HFFc6 (cell line): Measurements from ENCODE around the gene CDC27. TPM values are rescaled to one million over a fixed set of nuclear protein-coding genes. Genes with fewer than 3 reads are reported as not detected.

Experiments used
- DNase-seq: peaks from one replicate; pipeline ENCODE4 v3.0.0-alpha.2; 2018
- H3K27ac Mint-ChIP-seq: 2 replicates; pipeline ENCODE4 v1.8.0; 2020; ENCODE audit warnings: mild to moderate bottlenecking, mixed read lengths
- H3K27me3 Mint-ChIP-seq: 2 replicates; pipeline ENCODE4 v1.8.0; 2021; ENCODE audit warnings: mild to moderate bottlenecking, moderate library complexity, mixed read lengths; ENCODE audit not compliant: insufficient read depth
- H3K36me3 Mint-ChIP-seq: 2 replicates; pipeline ENCODE4 v1.8.0; 2021; ENCODE audit warnings: low read depth, mixed read lengths
- H3K4me1 Mint-ChIP-seq: 2 replicates; pipeline ENCODE4 v1.8.0; 2020; ENCODE audit warnings: low read depth, mixed read lengths
- H3K4me3 Mint-ChIP-seq: 2 replicates; pipeline ENCODE4 v1.8.0; 2020; ENCODE audit warnings: mild to moderate bottlenecking, moderate library complexity, mixed read lengths
- H3K9me3 Mint-ChIP-seq: 2 replicates; pipeline ENCODE4 v1.8.0; 2020; ENCODE audit warnings: mild to moderate bottlenecking, mixed read lengths
- total RNA-seq, 6 experiments: library from RNA; stranded (reverse); fragmentation: NEBNext Ultra II Directional; extraction: Animal tissue kit (Norgen Biotek cat#: 25700); gene quantifications; 2 replicates in 1 of 6; 3 replicates in 5 of 6; pipeline ENCODE4 v1.2.3, GENCODE V29; 2021
- TF ChIP-seq, protein P1 (sequence below): fragments of 200-600 bp; sonication (generic); IDR thresholded peaks from 2 replicates; pipeline ENCODE4 v1.5.0; 2021; ENCODE audit warnings: antibody characterized with exemption, mild to moderate bottlenecking

CDC27 gene
- total RNA-seq, 6 experiments from 2014 or later = 144 to 202 (median 170) TPM

DNA sequence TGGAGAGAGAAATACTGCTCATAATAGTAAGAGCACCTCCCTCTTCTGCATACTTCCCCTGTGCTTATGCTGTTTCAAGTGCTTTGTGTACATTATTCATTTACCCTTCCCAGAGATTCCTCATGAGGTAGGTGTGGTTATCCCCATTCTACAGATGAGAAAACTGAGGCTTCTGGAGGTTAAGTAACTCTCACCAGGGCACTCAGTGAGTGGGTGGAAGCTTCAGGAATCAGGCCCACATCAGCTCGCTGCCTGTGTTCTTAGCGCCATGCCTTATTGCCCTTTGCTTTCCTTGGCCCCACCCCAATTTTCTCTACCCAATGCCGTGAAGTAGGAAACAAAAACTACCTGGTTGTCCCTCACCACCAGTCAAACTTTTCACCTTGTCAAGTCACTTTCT lies 46.4 kb upstream of the CDC27 start:
- H3K27ac Mint-ChIP-seq = no peak overlapping the region
- H3K9me3 Mint-ChIP-seq = peaks cover 8% of the 10 kb centered on the region; the same call in 1 of the 2 replicates
- peaks cover 2% of the 10 kb centered on the region for H3K27me3 Mint-ChIP-seq
- no peak overlapping the region for H3K4me3 Mint-ChIP-seq
- TF ChIP-seq, protein P1, sequence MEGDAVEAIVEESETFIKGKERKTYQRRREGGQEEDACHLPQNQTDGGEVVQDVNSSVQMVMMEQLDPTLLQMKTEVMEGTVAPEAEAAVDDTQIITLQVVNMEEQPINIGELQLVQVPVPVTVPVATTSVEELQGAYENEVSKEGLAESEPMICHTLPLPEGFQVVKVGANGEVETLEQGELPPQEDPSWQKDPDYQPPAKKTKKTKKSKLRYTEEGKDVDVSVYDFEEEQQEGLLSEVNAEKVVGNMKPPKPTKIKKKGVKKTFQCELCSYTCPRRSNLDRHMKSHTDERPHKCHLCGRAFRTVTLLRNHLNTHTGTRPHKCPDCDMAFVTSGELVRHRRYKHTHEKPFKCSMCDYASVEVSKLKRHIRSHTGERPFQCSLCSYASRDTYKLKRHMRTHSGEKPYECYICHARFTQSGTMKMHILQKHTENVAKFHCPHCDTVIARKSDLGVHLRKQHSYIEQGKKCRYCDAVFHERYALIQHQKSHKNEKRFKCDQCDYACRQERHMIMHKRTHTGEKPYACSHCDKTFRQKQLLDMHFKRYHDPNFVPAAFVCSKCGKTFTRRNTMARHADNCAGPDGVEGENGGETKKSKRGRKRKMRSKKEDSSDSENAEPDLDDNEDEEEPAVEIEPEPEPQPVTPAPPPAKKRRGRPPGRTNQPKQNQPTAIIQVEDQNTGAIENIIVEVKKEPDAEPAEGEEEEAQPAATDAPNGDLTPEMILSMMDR = no peak
- H3K4me1 Mint-ChIP-seq = peaks cover 26% of the 10 kb centered on the region
- DNase-seq = no peak
- no peaks in the 10 kb centered on the region for H3K36me3 Mint-ChIP-seq

DNA sequence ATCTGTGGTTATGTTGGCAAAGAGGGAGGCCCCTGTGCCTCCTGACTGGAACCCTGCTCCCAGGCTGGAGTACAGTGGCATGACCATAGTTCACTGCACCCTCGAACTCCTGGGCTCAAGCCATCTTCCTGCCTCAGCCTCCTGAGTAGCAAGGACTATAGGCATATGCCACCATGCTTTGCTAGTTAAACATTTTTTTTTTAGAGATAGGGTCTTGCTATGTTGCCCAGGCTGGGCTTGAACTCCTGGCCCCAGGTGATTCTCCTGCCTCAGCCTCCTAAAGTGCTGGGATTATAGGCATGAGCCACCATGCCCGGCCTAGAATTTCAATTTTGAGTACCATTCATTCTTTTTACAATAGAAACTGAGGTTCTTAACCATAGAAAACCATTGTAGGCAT lies 43.4 kb upstream of the CDC27 start:
- Mint-ChIP-seq H3K27me3 (peaks cover 2% of the 10 kb centered on the region), H3K9me3 (peaks cover 8% of the 10 kb centered on the region; the same call in 1 of the 2 replicates), H3K27ac (no peak overlapping the region), H3K4me1 (peaks cover 24% of the 10 kb centered on the region), H3K36me3 (no peaks in the 10 kb centered on the region), H3K4me3 (no peak overlapping the region)
- DNase-seq = no peak
- TF ChIP-seq, protein P1 = no peak

DNA sequence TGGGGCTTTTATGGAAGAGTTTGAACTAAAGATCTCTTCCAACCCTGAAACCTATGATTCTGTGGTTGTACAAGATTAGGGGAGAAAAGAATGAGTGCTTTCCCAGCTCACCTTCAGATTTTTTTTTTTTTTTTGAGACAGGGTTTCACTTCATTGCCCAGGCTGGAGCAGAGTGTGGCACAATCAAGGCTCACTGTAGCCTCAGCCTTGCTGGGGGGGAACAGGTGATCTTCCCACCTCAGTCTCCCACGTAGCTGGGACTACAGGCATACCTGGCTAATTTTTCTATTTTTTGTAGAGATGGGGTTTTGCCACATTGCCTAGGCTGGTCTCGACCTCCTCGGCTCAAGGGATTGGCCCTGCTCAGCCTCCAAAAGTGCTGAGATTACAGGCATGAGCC lies 42.8 kb upstream of the CDC27 start:
- H3K36me3 Mint-ChIP-seq = no peaks in the 10 kb centered on the region

DNA sequence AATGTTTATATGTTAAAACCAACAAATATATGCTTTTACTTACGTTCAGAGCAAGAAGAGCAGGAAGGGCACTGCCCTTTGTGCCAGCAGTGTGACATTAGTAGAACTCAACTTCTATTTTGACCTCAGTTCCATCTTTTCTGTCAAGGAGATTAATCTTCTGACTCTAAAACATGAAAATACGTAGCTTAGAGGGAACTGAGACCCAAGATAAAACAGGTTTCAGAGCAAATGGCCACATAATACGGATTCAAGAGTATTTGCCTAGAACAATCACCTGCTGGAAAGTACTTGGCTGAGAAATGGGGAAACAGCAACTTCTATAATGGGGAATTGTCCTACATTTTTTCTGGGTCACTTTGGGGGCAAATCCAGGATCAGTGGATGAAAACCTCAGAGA lies 42.2 kb upstream of the CDC27 start:
- no peak for DNase-seq
- Mint-ChIP-seq H3K27ac (no peak overlapping the region), H3K27me3 (peaks cover 2% of the 10 kb centered on the region), H3K9me3 (no peaks in the 10 kb centered on the region), H3K4me1 (peaks cover 26% of the 10 kb centered on the region), H3K4me3 (no peak overlapping the region), H3K36me3 (no peaks in the 10 kb centered on the region)
- TF ChIP-seq, protein P1 = no peak

More for the DNA sequence above, 42.8 kb upstream of the CDC27 start:
- TF ChIP-seq, protein P1 = no peak
- H3K9me3 Mint-ChIP-seq = peaks cover 2% of the 10 kb centered on the region; the same call in 1 of the 2 replicates
- no peak overlapping the region for H3K4me3 Mint-ChIP-seq
- no peak for DNase-seq
- no peak overlapping the region for H3K27ac Mint-ChIP-seq
- peaks cover 2% of the 10 kb centered on the region for H3K27me3 Mint-ChIP-seq
- peaks cover 24% of the 10 kb centered on the region for H3K4me1 Mint-ChIP-seq

DNA sequence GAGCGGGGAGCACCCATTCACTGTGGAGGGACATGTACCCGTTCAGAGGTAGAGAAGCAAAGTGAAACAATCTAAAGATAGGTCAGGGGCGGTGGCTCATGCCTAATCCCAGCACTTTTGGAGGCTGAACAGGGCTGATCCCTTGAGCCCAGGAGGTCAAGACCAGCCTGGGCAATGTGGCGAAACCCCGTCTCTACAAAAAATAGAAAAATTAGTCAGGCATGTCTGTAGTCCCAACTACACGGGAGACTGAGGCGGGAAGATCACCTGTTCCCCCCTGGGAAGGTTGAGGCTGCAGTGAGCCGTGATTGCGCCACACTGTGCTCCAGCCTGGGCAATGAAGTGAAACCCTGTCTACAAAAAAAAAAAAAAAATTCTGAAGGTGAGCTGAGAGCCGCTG lies 41.8 kb upstream of the CDC27 start:
- no peak overlapping the region for H3K4me3 Mint-ChIP-seq
- peaks cover 31% of the 10 kb centered on the region for H3K4me1 Mint-ChIP-seq
- peaks cover 2% of the 10 kb centered on the region for H3K27me3 Mint-ChIP-seq
- no peaks in the 10 kb centered on the region for H3K36me3 Mint-ChIP-seq
- TF ChIP-seq, protein P1 = no peak
- no peaks in the 10 kb centered on the region for H3K9me3 Mint-ChIP-seq
- no peak for DNase-seq
- H3K27ac Mint-ChIP-seq = peak overlapping the region; percentile 80
